ENCODE results near the gene RNF5.

The RNF5 gene

DNA sequence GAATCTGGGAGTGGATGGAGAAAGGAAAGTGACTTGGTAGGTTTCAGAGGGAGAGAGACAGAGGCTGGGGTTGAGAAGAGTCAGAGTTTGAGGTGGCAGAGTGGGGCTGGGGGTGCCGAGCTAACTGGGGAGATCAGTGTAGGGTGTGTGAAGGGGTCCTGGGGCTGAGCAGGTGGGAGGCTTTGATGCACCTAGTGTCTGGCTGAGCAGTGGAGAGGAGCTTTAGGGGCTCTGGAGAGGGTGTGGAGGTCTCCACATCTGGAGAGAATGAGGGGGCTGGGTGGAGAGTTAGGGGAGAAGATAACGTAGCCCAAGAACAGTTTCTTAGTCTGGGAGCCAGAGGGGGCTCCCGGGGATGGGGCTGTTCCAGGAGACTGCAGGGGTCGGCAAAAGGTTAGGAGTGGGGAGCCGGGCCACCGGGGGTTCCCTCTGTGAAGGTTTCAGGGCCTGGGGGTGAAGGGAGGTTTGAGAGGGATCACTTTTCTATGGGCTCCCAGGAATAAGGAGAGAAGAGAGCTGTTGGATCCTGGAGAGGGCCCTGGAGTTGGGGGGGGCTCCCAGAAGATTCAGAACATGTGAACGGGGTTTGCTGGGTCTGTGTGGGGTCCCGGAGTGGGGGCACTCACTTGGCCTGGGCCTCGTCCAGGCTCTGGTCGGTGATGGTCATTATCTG is 11.0 kb downstream of the RNF5 start:
- H3K36me3 ChIP-seq (ENCODE audit: control insufficient read depth in 2 of 2, insufficient read depth in 1 of 2, low read length in 2 of 2), result peaks cover 0 to 29% of the 10 kb centered on the region in 2 experiments; a peak in 1 of 3 replicates
- CTCF ChIA-PET, result interaction anchor here (0.6 to 1.1 kb wide), 3 partner anchors 12 to 71 kb away, joined by 3 to 5 read pairs (median 3); no protein-coding TSS in a partner anchor
- peak overlapping the region; percentile 77 for H3K27ac ChIP-seq (ENCODE audit: extremely low read depth, low read depth, low read length)
- POLR2A ChIA-PET, result interaction anchor here (1.2 to 2.1 kb wide), 4 partner anchors 10 to 20 kb away, joined by 3 to 5 read pairs (median 5); partner anchors contain the start of genes AGPAT1 and RNF5
- peaks cover 6% of the 10 kb centered on the region for H3K4me1 ChIP-seq (ENCODE audit: control insufficient read depth, insufficient read depth, low read length)
- H3K9me3 ChIP-seq (ENCODE audit: control insufficient read depth, insufficient read depth, low read depth, low read length), result no peaks in the 10 kb centered on the region
- TF ChIP-seq KLF16 (tag by site-specific recombination; IDR thresholded peaks at IDR 0.05), result no peak
- TF ChIP-seq ZNF530 (tag by site-specific recombination; IDR thresholded peaks at IDR 0.05; ENCODE audit: low read depth), result no peak
- 0 out of 2 replicates have a peak, but pooled peaks have one; percentile 32 for TF ChIP-seq PRDM1 (tag by site-specific recombination; IDR thresholded peaks at IDR 0.05)
- TF ChIP-seq ZNF202 (tag by site-specific recombination; IDR thresholded peaks at IDR 0.05; ENCODE audit: borderline replicate concordance), result no peak
- 0 out of 2 replicates have a peak, but pooled peaks have one; percentile 21 for TF ChIP-seq ZBTB48 (tag by site-specific recombination; IDR thresholded peaks at IDR 0.05)
- no peak for TF ChIP-seq REPIN1 (tag by site-specific recombination; IDR thresholded peaks at IDR 0.05; ENCODE audit: low read depth)
- peak; percentile 19; the same call in 1 of the 2 replicates for TF ChIP-seq ZBTB7A (tag by site-specific recombination; IDR thresholded peaks at IDR 0.05; ENCODE audit: low read depth)
- TF ChIP-seq ZBTB20 (tag by site-specific recombination; IDR thresholded peaks at IDR 0.05), result peak; percentile 29; the same call in 1 of the 2 replicates
- TF ChIP-seq ZNF341 (tag by site-specific recombination; IDR thresholded peaks at IDR 0.05; ENCODE audit: low read depth), result peak; percentile 53; the same call in 1 of the 2 replicates
- TF ChIP-seq GLIS1 (tag by site-specific recombination; IDR thresholded peaks at IDR 0.05), result peak; percentile 58; the same call in 1 of the 2 replicates
- peak; percentile 87 for TF ChIP-seq GLIS2 (tag by site-specific recombination; IDR thresholded peaks at IDR 0.05)
- no peak for TF ChIP-seq HOXA7 (CRISPR knock-in tag; IDR thresholded peaks at IDR 0.05; ENCODE audit: borderline replicate concordance)
- peak overlapping the region; percentile 62 for H3K4me3 ChIP-seq (ENCODE audit: low read depth, low read length)

DNA sequence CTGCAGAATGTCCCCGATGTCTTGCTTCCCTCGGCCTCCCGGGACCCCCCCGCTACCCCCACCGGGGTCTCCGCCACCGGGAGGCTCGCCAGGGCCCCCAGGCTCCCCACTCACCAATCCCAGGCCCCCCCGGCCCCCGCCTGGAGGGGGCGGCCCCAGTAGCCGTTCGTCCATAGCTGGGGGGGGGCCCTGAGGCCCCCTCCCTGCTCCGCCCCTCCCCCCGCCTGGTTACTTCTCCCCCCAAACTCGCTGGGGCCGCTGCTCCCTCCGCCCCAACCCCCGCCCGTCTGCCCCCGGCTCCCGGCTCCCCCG is 11.5 kb downstream of the RNF5 start:
- H3K4me3 ChIP-seq (ENCODE audit: low read depth, low read length), result peak overlapping the region; percentile 62
- peaks cover 8% of the 10 kb centered on the region for H3K4me1 ChIP-seq (ENCODE audit: control insufficient read depth, insufficient read depth, low read length)
- POLR2A ChIA-PET, result interaction anchor here (1.0 to 2.2 kb wide), 10 partner anchors 11 to 782 kb away, joined by 3 to 18 read pairs (median 6); partner anchors contain the start of genes AGPAT1, ATF6B and FKBPL
- H3K27ac ChIP-seq (ENCODE audit: extremely low read depth, low read depth, low read length), result peak overlapping the region; percentile 77
- H3K9me3 ChIP-seq (ENCODE audit: control insufficient read depth, insufficient read depth, low read depth, low read length), result no peaks in the 10 kb centered on the region
- TF ChIP-seq ZNF830 (tag by site-specific recombination; IDR thresholded peaks at IDR 0.05; ENCODE audit: low read depth), result no peak
- no peak for TF ChIP-seq ZNF350 (tag by site-specific recombination; IDR thresholded peaks at IDR 0.05)
- no peak for TF ChIP-seq KLF9 (tag by site-specific recombination; IDR thresholded peaks at IDR 0.05; ENCODE audit: low read depth)
- TF ChIP-seq, protein P1, sequence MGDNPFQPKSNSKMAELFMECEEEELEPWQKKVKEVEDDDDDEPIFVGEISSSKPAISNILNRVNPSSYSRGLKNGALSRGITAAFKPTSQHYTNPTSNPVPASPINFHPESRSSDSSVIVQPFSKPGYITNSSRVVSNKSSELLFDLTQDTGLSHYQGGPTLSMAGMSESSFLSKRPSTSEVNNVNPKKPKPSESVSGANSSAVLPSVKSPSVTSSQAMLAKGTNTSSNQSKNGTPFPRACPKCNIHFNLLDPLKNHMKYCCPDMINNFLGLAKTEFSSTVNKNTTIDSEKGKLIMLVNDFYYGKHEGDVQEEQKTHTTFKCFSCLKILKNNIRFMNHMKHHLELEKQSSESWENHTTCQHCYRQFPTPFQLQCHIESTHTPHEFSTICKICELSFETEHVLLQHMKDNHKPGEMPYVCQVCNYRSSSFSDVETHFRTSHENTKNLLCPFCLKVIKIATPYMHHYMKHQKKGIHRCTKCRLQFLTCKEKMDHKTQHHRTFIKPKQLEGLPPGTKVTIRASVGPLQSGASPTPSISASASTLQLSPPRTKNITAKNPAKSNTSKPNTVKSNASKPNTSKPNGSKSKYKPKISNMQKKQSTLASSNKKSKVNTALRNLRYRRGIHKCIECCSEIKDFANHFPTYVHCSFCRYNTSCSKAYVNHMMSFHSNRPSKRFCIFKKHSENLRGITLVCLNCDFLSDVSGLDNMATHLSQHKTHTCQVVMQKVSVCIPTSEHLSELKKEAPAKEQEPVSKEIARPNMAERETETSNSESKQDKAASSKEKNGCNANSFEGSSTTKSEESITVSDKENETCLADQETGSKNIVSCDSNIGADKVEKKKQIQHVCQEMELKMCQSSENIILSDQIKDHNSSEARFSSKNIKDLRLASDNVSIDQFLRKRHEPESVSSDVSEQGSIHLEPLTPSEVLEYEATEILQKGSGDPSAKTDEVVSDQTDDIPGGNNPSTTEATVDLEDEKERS (tag by site-specific recombination; IDR thresholded peaks at IDR 0.05), result no peak
- TF ChIP-seq, protein P2, sequence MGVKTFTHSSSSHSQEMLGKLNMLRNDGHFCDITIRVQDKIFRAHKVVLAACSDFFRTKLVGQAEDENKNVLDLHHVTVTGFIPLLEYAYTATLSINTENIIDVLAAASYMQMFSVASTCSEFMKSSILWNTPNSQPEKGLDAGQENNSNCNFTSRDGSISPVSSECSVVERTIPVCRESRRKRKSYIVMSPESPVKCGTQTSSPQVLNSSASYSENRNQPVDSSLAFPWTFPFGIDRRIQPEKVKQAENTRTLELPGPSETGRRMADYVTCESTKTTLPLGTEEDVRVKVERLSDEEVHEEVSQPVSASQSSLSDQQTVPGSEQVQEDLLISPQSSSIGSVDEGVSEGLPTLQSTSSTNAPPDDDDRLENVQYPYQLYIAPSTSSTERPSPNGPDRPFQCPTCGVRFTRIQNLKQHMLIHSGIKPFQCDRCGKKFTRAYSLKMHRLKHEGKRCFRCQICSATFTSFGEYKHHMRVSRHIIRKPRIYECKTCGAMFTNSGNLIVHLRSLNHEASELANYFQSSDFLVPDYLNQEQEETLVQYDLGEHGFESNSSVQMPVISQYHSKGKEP (tag by site-specific recombination; IDR thresholded peaks at IDR 0.05), result no peak
- no peak for TF ChIP-seq SP2 (tag by site-specific recombination; IDR thresholded peaks at IDR 0.05)
- peaks cover 0 to 27% of the 10 kb centered on the region in 2 experiments; a peak in 1 of 3 replicates for H3K36me3 ChIP-seq (ENCODE audit: control insufficient read depth in 2 of 2, insufficient read depth in 1 of 2, low read length in 2 of 2)
- CTCF ChIA-PET, result interaction anchor here (0.6 to 1.8 kb wide), 4 partner anchors 13 to 72 kb away, joined by 3 to 6 read pairs (median 4); no protein-coding TSS in a partner anchor

All from HEK293 (cell line).